ENCODE data around the gene LCA5.
"Not testable (repeated sequence)": the region's sequence is repeated elsewhere in the genome, so short reads cannot be mapped to it uniquely, and the experiment has no call there.

The LCA5 gene

DNA sequence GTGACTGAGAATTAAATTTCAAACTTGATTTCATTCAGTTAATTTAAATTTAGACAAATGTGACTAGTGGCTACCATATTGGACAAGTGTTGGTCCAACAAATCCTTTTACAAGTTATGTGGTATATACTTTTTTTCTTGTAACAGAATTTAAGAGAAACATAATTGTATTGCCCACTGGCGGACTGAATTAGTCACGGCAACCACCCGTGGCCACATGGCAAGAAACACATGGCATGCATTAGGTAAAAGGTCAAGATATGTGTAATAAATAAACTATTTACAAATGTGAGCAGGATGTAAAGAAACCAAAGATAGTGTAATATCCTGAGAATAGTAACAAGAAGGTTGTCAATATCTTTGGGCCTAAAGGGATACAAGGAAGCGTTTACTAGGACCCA lies 91.2 kb downstream of the LCA5 start:
- Histone ChIP-seq H4K20me1 (ENCODE audit: insufficient read depth, low read length) (no peaks in the 10 kb centered on the region), H3K9ac (ENCODE audit: low read length) (no peak overlapping the region), H3K36me3 (replicated peaks; ENCODE audit: insufficient read depth, low read length) (no peaks in the 10 kb centered on the region), H3K4me3 (ENCODE audit: low read length) (no peak overlapping the region), H3K27me3 (replicated peaks; ENCODE audit: insufficient read depth, low read length) (no peaks in the 10 kb centered on the region), H3K9me2 (replicated peaks; ENCODE audit: insufficient read depth, low read length) (no peaks in the 10 kb centered on the region), H3K9me3 (replicated peaks; ENCODE audit: insufficient read depth, low read length) (no peaks in the 10 kb centered on the region), H3K79me2 (ENCODE audit: low read length) (no peaks in the 10 kb centered on the region), H3K4me1 (ENCODE audit: low read length) (no peaks in the 10 kb centered on the region), H3K27ac (ENCODE audit: low read length) (no peak overlapping the region), H2AFZ (ENCODE audit: low read length) (no peak overlapping the region), H3F3A (ENCODE audit: insufficient read depth, low read length) (no peaks in the 10 kb centered on the region), H3K4me2 (ENCODE audit: low read depth, low read length) (no peak overlapping the region)
- TF ChIP-seq EZH2 (optimal IDR thresholded peaks at IDR 0.05; ENCODE audit: low read depth, low read length) (no peak), EZH2phosphoT487 (IDR thresholded peaks at IDR 0.05; ENCODE audit: low read length) (no peak)
- TF ChIP-seq, protein P1, sequence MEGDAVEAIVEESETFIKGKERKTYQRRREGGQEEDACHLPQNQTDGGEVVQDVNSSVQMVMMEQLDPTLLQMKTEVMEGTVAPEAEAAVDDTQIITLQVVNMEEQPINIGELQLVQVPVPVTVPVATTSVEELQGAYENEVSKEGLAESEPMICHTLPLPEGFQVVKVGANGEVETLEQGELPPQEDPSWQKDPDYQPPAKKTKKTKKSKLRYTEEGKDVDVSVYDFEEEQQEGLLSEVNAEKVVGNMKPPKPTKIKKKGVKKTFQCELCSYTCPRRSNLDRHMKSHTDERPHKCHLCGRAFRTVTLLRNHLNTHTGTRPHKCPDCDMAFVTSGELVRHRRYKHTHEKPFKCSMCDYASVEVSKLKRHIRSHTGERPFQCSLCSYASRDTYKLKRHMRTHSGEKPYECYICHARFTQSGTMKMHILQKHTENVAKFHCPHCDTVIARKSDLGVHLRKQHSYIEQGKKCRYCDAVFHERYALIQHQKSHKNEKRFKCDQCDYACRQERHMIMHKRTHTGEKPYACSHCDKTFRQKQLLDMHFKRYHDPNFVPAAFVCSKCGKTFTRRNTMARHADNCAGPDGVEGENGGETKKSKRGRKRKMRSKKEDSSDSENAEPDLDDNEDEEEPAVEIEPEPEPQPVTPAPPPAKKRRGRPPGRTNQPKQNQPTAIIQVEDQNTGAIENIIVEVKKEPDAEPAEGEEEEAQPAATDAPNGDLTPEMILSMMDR (IDR thresholded peaks at IDR 0.05; ENCODE audit: low read length) = no peak
- no peak for DNase-seq

DNA sequence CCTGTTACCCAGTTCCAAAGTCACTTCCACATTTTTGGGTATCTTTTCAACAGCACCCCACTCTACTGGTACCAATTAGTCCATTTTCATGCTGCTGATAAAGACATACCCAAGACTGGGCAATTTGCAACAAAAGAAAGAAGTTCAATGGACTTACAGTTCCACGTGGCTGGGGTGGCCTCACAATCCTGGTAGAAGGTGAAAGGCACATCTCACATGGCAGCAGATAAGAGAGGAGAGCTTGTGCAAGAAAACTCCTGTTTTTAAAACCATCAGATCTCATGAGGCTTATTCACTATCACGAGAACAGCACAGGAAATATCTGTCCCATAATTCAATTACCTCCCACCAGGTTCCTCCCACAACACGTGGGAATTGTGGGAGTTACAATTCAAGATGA lies 93.4 kb downstream of the LCA5 start:
- not testable (repeated sequence) for H3K79me2 ChIP-seq (ENCODE audit: low read length); H3K4me2 ChIP-seq (ENCODE audit: low read depth, low read length); H3K9me2 ChIP-seq (replicated peaks; ENCODE audit: insufficient read depth, low read length); H3K9me3 ChIP-seq (replicated peaks; ENCODE audit: insufficient read depth, low read length); H4K20me1 ChIP-seq (ENCODE audit: insufficient read depth, low read length); H3K36me3 ChIP-seq (replicated peaks; ENCODE audit: insufficient read depth, low read length); H2AFZ ChIP-seq (ENCODE audit: low read length); H3K4me1 ChIP-seq (ENCODE audit: low read length); H3K4me3 ChIP-seq (ENCODE audit: low read length); H3K9ac ChIP-seq (ENCODE audit: low read length); H3F3A ChIP-seq (ENCODE audit: insufficient read depth, low read length); DNase-seq; H3K27me3 ChIP-seq (replicated peaks; ENCODE audit: insufficient read depth, low read length); H3K27ac ChIP-seq (ENCODE audit: low read length)

DNA sequence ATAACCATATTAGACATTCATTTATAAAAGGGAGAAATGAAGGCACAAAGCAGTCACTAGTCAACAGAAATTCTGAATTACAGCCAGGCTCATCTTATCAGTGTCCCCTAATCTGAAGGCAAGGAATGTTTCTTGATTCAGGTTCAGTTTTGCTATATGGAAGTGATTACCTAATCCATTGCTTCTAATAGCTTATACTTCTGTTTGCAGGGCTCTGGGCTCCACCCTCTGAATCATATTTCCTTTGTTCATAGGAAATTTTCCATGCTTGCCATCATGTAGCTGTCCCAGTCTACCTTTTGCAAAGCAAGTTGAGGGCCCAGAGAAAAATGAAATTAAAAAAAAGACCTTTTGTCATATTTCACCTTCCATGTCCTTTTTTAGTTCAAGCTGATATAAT lies 96.0 kb downstream of the LCA5 start:
- Histone ChIP-seq H4K20me1 (ENCODE audit: insufficient read depth, low read length) (no peaks in the 10 kb centered on the region), H3K9me2 (replicated peaks; ENCODE audit: insufficient read depth, low read length) (no peaks in the 10 kb centered on the region), H3K4me3 (ENCODE audit: low read length) (no peak overlapping the region), H3K9me3 (replicated peaks; ENCODE audit: insufficient read depth, low read length) (no peaks in the 10 kb centered on the region), H3K27me3 (replicated peaks; ENCODE audit: insufficient read depth, low read length) (no peaks in the 10 kb centered on the region), H3K36me3 (replicated peaks; ENCODE audit: insufficient read depth, low read length) (no peaks in the 10 kb centered on the region), H2AFZ (ENCODE audit: low read length) (no peak overlapping the region), H3K27ac (ENCODE audit: low read length) (no peak overlapping the region), H3K4me2 (ENCODE audit: low read depth, low read length) (no peak overlapping the region), H3K4me1 (ENCODE audit: low read length) (no peaks in the 10 kb centered on the region), H3K9ac (ENCODE audit: low read length) (no peak overlapping the region), H3K79me2 (ENCODE audit: low read length) (no peaks in the 10 kb centered on the region), H3F3A (ENCODE audit: insufficient read depth, low read length) (no peaks in the 10 kb centered on the region)
- TF ChIP-seq EZH2 (optimal IDR thresholded peaks at IDR 0.05; ENCODE audit: low read depth, low read length) = no peak
- no peak for DNase-seq

DNA sequence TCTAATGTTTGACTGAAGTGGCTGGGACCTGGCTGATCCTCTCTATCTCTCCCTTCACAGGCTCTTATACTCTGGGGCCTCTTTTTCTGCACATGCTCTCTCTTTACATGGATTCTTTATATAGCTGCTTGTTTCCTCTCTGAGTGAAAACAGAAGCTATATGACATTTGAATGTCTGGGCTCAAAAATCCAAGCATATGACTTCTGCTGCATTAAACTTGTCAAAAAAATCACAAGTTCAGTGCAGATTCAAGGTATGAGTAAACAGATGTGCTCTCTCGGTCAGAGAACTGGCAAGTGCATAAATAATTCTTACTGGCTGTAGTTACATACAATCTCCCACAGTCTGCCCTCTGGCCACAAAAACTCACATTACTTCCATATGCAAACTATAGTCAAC lies 96.6 kb downstream of the LCA5 start:
- no peak for DNase-seq
- Histone ChIP-seq H3K9me3 (replicated peaks; ENCODE audit: insufficient read depth, low read length) (no peaks in the 10 kb centered on the region), H3K9ac (ENCODE audit: low read length) (no peak overlapping the region), H4K20me1 (ENCODE audit: insufficient read depth, low read length) (no peaks in the 10 kb centered on the region), H3K27me3 (replicated peaks; ENCODE audit: insufficient read depth, low read length) (no peaks in the 10 kb centered on the region), H3K9me2 (replicated peaks; ENCODE audit: insufficient read depth, low read length) (no peaks in the 10 kb centered on the region), H3K4me3 (ENCODE audit: low read length) (no peak overlapping the region), H3K27ac (ENCODE audit: low read length) (no peak overlapping the region), H3K4me2 (ENCODE audit: low read depth, low read length) (no peak overlapping the region), H3F3A (ENCODE audit: insufficient read depth, low read length) (no peaks in the 10 kb centered on the region), H2AFZ (ENCODE audit: low read length) (no peak overlapping the region), H3K4me1 (ENCODE audit: low read length) (no peaks in the 10 kb centered on the region), H3K36me3 (replicated peaks; ENCODE audit: insufficient read depth, low read length) (no peaks in the 10 kb centered on the region), H3K79me2 (ENCODE audit: low read length) (no peaks in the 10 kb centered on the region)
- TF ChIP-seq EZH2 (optimal IDR thresholded peaks at IDR 0.05; ENCODE audit: low read depth, low read length) (no peak), EZH2phosphoT487 (IDR thresholded peaks at IDR 0.05; ENCODE audit: low read length) (no peak)
- TF ChIP-seq, protein P1 (IDR thresholded peaks at IDR 0.05; ENCODE audit: low read length) = no peak

Data from MM.1S (cell line).